ENCODE results near the gene MYH14.
"Not testable (repeated sequence)": the region's sequence is repeated elsewhere in the genome, so short reads cannot be mapped to it uniquely, and the experiment has no call there.

Gene MYH14

GRCh38 chr19:50230379-50231351 lies 27.2 kb downstream of the MYH14 start:
- DNase-seq = peak; percentile 77

- DNase-seq = not testable (repeated sequence)
Measured at GRCh38 chr19:50231417-50231816, 28.0 kb downstream of the MYH14 start.

GRCh38 chr19:50231821-50232220 lies 28.4 kb downstream of the MYH14 start:
- DNase-seq = no peak

DNA sequence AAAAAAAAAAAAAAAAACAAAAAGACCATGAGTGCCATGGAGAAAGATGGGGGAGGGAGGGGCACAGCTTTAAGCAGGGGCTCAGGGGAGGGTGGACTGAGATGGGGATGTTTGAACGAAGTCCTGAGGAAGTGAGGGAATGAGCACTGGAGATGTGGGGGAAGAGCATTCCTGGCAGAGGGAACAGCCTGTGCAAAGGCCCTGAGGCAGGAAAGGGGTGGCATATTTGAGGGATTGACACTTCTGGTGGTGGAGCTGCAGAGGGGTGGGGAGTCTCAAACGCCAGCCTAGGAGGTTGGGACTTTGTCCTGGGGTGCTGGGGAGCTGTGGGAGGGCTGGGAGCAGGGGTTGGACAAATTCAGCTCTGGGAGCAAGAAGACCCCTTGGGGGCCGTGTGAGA lies 29.2 kb downstream of the MYH14 start:
- no peak for DNase-seq

DNA sequence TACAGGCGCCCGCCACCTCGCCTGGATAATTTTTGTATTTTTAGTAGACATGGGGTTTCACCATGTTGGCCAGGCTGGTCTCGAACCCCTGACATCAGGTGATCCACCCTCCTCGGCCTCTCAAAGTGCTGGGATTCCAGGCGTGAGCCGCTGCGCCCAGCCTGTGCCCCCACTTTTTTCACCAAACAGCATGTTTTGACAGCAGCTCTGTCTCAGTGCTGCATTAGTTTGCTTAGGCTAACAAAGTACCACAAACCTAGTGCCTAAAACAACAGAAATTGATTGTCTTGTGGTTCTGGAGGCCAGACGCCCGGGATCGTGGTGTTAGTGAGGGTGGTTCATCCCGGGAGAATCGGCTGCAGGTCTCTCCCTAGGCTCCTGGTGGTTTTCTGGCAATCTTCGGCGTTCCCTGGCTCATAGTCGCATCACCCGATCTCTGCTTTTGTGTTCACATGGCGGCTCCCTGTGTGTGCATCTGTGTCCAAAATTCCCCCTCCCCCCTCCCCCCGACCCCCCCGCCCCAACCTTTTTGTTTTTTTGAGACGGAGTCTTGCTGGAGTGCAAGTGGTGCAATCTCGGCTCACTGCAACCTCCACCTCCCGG lies 30.0 kb downstream of the MYH14 start:
- no peak for DNase-seq

DNA sequence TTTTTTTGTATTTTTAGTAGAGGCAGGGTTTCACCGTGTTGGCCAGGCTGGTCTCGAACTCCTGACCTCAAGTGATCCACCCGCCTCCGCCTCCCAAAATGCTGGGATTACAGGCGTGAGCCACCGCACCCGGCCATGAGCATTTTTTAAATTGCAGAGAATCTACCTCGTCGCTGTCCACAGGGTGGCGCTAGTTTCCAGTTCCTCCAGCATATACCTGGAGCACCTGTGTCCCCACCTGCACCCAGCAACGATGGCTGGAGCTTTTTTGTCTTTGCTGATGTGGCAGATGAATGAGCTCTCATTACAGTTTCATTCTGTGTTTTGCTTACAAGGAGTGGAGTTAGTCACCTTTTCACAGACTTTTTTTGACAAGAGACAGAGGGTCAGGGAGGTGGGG lies 34.1 kb downstream of the MYH14 start:
- DNase-seq = not testable (repeated sequence)

GRCh38 chr19:50238043-50238442 lies 34.6 kb downstream of the MYH14 start:
- no peak for DNase-seq

DNA sequence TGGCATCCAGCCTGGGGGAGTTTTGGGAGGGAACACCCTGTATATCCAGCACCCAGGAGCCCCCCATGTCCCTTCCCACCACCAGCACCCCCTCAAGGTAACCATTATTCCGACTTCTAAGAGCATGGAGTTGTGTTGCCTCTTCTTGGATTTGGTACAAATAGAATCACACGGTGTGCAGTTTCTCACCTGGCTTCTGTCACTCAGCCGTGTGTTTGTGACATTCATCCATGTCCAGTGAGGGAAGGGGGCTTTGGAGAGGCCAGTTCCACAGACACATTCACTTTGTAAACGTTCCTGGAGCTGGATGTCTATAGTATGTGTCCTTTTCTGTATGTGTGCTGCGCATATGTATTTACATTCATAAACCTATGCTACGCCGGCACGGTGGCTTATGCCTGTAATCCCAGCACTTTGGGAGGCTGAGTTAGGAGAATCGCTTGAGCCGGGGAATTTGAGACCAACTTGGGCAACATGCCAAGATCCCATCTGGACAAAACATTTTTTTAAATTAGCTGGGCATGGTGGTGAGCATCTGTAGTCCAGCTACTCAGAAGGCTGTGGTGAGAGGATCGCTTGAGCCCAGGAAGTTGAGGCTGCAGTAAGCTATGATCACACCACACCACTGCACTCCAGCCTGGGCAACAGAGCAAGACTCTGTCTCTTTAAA lies 36.6 kb downstream of the MYH14 start:
- DNase-seq = no peak

- no peak for DNase-seq
Measured at GRCh38 chr19:50242581-50242980, 39.2 kb downstream of the MYH14 start.

DNA sequence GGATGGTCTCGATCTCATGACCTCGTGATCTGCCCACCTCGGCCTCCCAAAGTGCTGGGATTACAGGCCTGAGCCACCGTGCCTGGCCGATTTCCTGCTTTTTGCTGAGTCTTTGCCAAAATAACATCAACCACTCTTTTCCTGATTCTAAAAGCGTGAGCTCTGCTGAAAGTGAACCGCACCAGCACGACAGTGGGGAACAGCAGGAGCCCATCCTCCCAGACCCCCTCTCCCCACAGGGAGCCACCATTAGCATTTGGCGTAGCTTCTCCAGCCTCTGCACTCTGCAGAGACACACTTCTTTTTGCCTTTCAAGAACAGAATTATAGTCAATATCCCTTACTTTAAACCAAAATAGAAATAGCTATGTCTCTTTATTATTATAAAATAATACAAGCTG lies 41.3 kb downstream of the MYH14 start:
- DNase-seq = no peak

DNA sequence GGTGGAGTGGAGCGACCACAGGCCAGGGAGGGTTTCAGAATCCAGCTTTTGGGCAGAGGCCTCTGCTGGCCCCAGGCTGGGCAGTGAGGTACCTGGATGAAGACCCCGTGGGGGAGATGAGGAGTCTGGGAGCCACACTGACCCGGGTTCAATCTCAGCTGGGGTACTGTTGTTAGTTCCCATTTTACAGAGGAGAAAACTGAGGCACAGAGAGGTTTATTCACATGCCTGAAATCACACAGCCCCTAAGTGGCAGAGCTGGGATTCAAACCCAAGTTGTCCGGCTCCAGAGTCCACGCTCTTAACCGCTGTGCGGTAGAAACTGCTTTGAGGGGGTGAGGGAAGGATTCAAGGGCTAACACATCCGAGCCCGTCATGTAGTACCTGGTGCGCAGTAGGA lies 45.0 kb downstream of the MYH14 start:
- no peak for DNase-seq

GRCh38 chr19:50248826-50249225 lies 45.4 kb downstream of the MYH14 start:
- no peak for DNase-seq

DNA sequence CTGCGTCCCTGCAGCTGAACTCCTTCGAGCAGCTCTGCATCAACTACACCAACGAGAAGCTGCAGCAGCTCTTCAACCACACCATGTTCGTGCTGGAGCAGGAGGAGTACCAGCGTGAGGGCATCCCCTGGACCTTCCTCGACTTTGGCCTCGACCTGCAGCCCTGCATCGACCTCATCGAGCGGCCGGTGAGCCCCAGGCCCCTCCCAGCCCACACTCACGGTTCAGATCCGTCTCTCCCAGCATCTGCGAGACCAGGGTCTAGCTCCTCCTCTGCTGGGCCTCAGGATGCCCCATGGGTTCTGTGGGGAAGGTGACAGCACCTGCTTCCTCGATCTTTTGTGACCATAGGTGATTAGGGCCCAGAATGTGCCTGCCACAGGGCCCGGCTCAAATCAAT lies 46.2 kb downstream of the MYH14 start:
- DNase-seq = no peak

DNA sequence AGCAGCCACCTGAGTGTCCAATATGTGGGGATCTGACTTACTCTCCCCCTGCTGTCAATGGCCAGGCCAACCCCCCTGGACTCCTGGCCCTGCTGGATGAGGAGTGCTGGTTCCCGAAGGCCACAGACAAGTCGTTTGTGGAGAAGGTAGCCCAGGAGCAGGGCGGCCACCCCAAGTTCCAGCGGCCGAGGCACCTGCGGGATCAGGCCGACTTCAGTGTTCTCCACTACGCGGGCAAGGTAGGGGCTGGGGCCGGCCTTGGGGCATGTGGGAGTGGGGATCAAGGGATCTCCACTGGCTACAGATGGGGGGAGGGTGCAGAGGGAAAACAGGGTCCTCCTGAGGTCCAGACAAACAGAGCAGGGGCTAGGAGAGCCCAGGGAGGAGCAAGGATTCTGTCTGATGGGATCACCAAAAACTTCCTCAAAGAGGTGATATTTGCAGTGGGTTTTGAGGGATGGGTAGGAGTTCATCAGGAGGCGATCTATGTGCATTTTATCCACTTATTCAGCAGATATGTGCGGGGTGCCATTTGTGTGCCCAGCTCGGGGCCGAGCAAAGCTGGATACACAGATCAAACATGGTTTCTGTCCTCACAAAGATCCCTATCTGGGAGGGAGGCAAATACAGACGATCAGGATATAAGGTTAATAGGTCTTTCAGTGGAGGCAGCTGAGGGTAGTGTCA lies 47.2 kb downstream of the MYH14 start:
- no peak for DNase-seq

- peak; percentile 69 for DNase-seq
Measured at GRCh38 chr19:50252111-50252886, 48.9 kb downstream of the MYH14 start.

DNA sequence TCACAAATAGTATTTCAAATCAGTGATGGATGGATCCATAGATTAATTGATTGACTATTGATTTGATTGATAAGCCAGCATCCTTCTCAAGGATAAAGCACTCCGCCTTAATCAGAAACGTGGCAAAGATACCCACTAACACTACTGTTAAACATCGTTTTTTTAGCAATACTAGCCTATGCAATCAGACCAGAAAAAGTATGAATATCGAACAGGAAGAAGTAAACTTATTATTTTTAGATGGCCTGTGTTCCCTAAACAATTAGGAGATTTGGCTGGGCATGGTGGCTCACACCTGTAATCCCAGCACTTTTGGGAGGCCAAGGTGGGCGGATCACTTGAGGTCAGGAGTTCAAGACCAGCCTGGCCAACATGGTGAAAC lies 49.5 kb downstream of the MYH14 start:
- DNase-seq = no peak

DNA sequence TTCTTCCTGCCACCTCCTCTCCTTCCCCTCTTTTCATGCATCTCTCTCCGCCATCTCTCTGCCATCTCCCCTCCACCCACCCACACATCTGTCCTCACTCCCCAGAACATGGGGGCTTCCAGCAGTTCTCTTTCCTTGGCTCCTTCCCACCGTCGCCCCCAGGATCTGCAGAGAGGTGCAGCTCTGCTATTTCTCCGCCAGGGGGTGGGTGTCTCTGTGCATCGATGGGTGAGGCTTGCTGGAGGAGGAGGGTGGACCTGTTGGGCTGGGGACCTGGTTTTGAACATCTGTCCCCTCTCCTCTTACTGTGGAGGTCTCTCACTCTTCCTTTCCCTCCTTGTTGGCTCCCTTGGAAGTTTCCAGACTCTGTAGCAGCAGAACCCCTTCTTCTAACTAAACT lies 51.7 kb downstream of the MYH14 start:
- DNase-seq = no peak

DNA sequence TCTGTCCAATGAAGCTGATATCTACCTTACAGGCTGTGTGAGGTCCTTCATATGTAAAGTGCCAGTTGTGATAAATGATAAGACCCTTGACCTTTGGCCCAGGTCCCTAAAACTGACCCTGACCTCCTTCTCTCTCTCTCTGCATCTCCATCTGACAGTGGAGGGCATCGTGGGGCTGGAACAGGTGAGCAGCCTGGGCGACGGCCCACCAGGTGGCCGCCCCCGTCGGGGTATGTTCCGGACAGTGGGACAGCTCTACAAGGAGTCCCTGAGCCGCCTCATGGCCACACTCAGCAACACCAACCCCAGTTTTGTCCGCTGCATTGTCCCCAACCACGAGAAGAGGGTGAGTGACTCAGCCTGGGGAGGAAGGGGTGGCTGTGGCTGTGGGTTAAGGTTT lies 53.7 kb downstream of the MYH14 start:
- no peak for DNase-seq

DNA sequence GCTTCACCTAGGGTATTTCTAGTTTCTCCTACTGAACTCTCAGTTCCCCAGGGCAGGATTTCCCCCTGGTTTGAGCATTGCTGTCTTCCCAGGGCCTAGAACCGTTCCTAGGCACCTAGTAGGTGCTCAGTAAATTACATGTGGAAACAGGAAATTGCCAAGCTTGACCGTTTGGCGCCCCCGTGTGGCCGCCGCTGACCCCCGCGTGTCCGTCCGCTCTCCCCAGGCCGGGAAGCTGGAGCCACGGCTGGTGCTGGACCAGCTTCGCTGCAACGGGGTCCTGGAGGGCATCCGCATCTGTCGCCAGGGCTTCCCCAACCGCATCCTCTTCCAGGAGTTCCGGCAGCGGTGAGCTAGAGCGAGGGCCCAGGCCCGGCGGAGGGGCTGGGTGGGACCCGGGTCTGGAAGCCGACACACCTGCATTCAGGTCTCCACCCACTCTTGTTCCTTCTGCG lies 55.5 kb downstream of the MYH14 start:
- no peak for DNase-seq

DNA sequence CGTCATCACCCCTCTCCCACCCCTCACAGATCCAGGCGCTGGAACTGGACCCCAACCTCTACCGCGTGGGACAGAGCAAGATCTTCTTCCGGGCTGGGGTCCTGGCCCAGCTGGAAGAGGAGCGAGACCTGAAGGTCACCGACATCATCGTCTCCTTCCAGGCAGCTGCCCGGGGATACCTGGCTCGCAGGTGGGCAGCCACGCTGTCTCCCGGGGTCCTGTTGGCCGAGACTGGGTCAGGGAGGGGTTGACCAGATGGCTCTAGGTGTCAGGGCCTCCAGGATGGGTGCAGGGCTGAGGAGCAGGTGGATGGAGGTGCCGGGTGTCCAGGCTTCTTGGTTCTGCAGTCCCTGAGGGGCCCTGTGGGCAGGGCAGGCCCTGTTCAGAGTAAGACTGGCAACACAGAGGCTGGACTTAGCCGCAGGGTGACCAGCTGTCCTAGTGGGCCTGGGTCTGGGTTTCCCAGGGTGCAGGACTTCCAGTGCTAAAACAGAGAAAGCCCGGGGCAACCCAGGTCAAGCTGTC lies 58.1 kb downstream of the MYH14 start:
- no peak for DNase-seq

DNA sequence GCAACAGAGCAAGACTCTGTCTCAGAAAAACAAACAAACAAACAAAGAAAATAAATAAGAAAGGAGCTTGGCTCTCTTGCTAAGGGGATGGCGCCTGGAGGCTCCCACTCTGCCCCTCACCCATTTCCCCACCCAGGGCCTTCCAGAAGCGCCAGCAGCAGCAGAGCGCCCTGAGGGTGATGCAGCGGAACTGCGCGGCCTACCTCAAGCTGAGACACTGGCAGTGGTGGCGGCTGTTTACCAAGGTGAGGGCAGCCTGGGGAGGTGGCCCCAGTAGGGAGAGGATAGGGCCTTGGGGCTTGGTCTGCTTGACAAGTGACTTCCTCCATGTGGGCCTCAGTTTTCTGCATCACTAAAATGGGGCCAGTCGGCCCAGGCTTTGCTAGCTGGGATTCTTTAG lies 59.8 kb downstream of the MYH14 start:
- no peak for DNase-seq
